Pancreas (tissue), 10 donors: ENCODE results near the gene INSYN2B. TPM values are rescaled to one million over a fixed set of nuclear protein-coding genes. Genes with fewer than 3 reads are reported as not detected.
"Not testable (repeated sequence)": the region's sequence is repeated elsewhere in the genome, so short reads cannot be mapped to it uniquely, and the experiment has no call there.

Experiments used
- ATAC-seq, 4 donors: fragments of 200-7000 bp; cut with Tn5 transposase; one replicate each; pipeline versions ENCODE4 v1.8.0 to v1.9.1; 2020; ENCODE audit warnings: mild to moderate bottlenecking in 4 of 4, moderate library complexity in 4 of 4
- DNase-seq, 6 donors: peaks; one replicate each; pipeline ENCODE4 v3.0.0-alpha.2; 2020
- FAIRE-seq: peaks from 2 replicates; lab custom pipeline; 2012; peaks lifted over from hg19 to GRCh38; lab: Jason Lieb, UNC
- H3K27ac ChIP-seq, 4 donors: fragments of 200-600 bp; sonication (generic); 1 replicate in 3 of 4; 2 replicates in 1 of 4; pipeline versions ENCODE4 v1.5.0 to v1.8.0; 2020
- H3K27me3 ChIP-seq, 4 donors: fragments of 200-600 bp; one replicate each; pipeline ENCODE4 v1.8.0; 2021
- H3K36me3 ChIP-seq, 3 donors: fragments of 200-600 bp; sonication (generic) in 1 of 3; one replicate each; pipeline versions ENCODE4 v1.5.0 to v1.8.0; 2020 to 2021
- H3K4me1 ChIP-seq, 3 donors: fragments of 200-600 bp; one replicate each; pipeline ENCODE4 v1.8.0; 2021
- H3K4me3 ChIP-seq, 4 donors: fragments of 200-600 bp; sonication (generic) in 2 of 4; one replicate each; pipeline versions ENCODE4 v1.5.0 to v1.8.0; 2020 to 2021
- H3K9me3 ChIP-seq, 4 donors: fragments of 200-600 bp; one replicate each; pipeline ENCODE4 v1.8.0; 2021
- CTCF ChIP-seq, 4 donors: fragments of 200-600 bp; sonication (generic) in 3 of 4; IDR thresholded peaks; one replicate each; pipeline versions ENCODE4 v1.5.0 to v1.8.0; 2021; ENCODE audit warnings: antibody characterized with exemption in 4 of 4
- WGBS, 2 donors: extraction: QIAGEN DNeasy Blood & Tissue Kit; methylation state at CpG; one replicate each; pipeline ENCODE4 v1.1.7; 2013; 5-methylcytosine and 5-hydroxymethylcytosine counted together
- intact Hi-C, 3 donors: fragments of 100-400 bp; cut with DNase I; formaldehyde crosslinking; loops; one replicate each; pipeline versions ENCODE4 v1.11.1 to v1.14.2; 2022
- polyA plus RNA-seq, 2 donors: library from polyadenylated mRNA; stranded (reverse); fragments of 200-250 nt; gene quantifications; one replicate each; pipeline ENCODE4 v1.2.3, GENCODE V29; 2013
- total RNA-seq, 6 donors: library from RNA; stranded (reverse); fragmentation: NEBNext Ultra II Directional in 4 of 6; extraction: Animal tissue kit (Norgen Biotek cat#: 25700) in 4 of 6; gene quantifications; one replicate each; pipeline versions ENCODE4 v1.2.1 to v1.2.4, GENCODE V29; 2021 to 2023
- donor health status: healthy with polysubstance abuse.
- donor health status: DM: no; HTN: no; CAD: no; lungs with moderate emphysema.
- donor health status: DM: no; HTN: no; CAD: no.
- donor health status: control.
- donor health status: control.
- donor health status: Bipolar disorder and iron deficiency.
- donor health status: DM: yes; HTN: yes; CAD: no.
- donor health status: DM: no; HTN: no; CAD: no.
- donor health status: DM: no; HTN: no; CAD: no.
- donor health status: DM: yes; HTN: yes; CAD: no.

The INSYN2B gene
- total and polyA plus RNA-seq, 8 donors: 0.02 TPM; not detected in 7

GRCh38 chr5:169836835-169837536 lies 143.3 kb downstream of the INSYN2B start:
- Histone ChIP-seq H3K27me3 (no peaks in the 10 kb centered on the region), H3K4me1 (no peaks in the 10 kb centered on the region), H3K9me3 (no peaks in the 10 kb centered on the region), H3K4me3 (no peak overlapping the region), H3K27ac (no peak overlapping the region), H3K36me3 (no peaks in the 10 kb centered on the region)
- intact Hi-C loops: no loop called here
- no peak for FAIRE-seq
- no peak for ATAC-seq
- no peak for DNase-seq
- 43 to 47% methylated on average over 3 of the region's 3 CpGs for WGBS, 2 donors
- no peak for TF ChIP-seq CTCF (IDR thresholded peaks at IDR 0.05)

GRCh38 chr5:169834540-169834939 lies 145.8 kb downstream of the INSYN2B start:
- 55 to 72% methylated on average over 1 of the region's 1 CpG for WGBS, 2 donors
- H3K4me3 ChIP-seq, FAIRE-seq, H3K27me3 ChIP-seq, H3K9me3 ChIP-seq, ATAC-seq, intact Hi-C loops, H3K4me1 ChIP-seq, H3K36me3 ChIP-seq, DNase-seq, H3K27ac ChIP-seq: not testable (repeated sequence)

- H3K9me3 ChIP-seq, H3K27me3 ChIP-seq, H3K4me3 ChIP-seq, H3K4me1 ChIP-seq, H3K36me3 ChIP-seq, H3K27ac ChIP-seq, DNase-seq, intact Hi-C loops, FAIRE-seq: not testable (repeated sequence)
- ATAC-seq: peak in 1 of 4 donors; percentile 34
- 88% methylated on average over 2 of the region's 2 CpGs for WGBS, 2 donors
Measured at GRCh38 chr5:169833681-169834292, 146.5 kb downstream of the INSYN2B start.

GRCh38 chr5:169832845-169833244 lies 147.4 kb downstream of the INSYN2B start:
- Histone ChIP-seq H3K9me3 (no peaks in the 10 kb centered on the region), H3K36me3 (no peaks in the 10 kb centered on the region), H3K27ac (no peak overlapping the region), H3K27me3 (no peaks in the 10 kb centered on the region), H3K4me3 (no peak overlapping the region), H3K4me1 (no peaks in the 10 kb centered on the region)
- FAIRE-seq (no peak), ATAC-seq (no peak), DNase-seq (no peak)
- intact Hi-C loops: no loop called here
- no peak for TF ChIP-seq CTCF (IDR thresholded peaks at IDR 0.05)

- 90 to 91% methylated on average over 3 of the region's 3 CpGs for WGBS, 2 donors
- TF ChIP-seq CTCF (IDR thresholded peaks at IDR 0.05): no peak
- FAIRE-seq: no peak
Measured at GRCh38 chr5:169832304-169832703, 148.0 kb downstream of the INSYN2B start.

GRCh38 chr5:169831331-169831730 lies 149.0 kb downstream of the INSYN2B start:
- intact Hi-C loops: no loop called here

More at GRCh38 chr5:169832304-169832703, 148.0 kb downstream of the INSYN2B start:
- Histone ChIP-seq H3K36me3 (no peaks in the 10 kb centered on the region), H3K4me1 (no peaks in the 10 kb centered on the region), H3K27me3 (no peaks in the 10 kb centered on the region), H3K9me3 (no peaks in the 10 kb centered on the region), H3K27ac (no peak overlapping the region), H3K4me3 (no peak overlapping the region)
- intact Hi-C loops: no loop called here
- ATAC-seq (no peak), DNase-seq (no peak)

More at GRCh38 chr5:169831331-169831730, 149.0 kb downstream of the INSYN2B start:
- no peaks in the 10 kb centered on the region for H3K4me1 ChIP-seq
- no peak for TF ChIP-seq CTCF (IDR thresholded peaks at IDR 0.05)
- H3K4me3 ChIP-seq: no peak overlapping the region
- no peak overlapping the region for H3K27ac ChIP-seq
- FAIRE-seq (no peak), ATAC-seq (no peak), DNase-seq (no peak)
- H3K9me3 ChIP-seq: no peaks in the 10 kb centered on the region
- no peaks in the 10 kb centered on the region for H3K36me3 ChIP-seq
- H3K27me3 ChIP-seq: no peaks in the 10 kb centered on the region
- 36 to 49% methylated on average over 1 of the region's 1 CpG for WGBS, 2 donors
